Activated CD4-positive, alpha-beta T cell treated with anti-CD3 and anti-CD28 coated beads for 36 hours (primary cell): ENCODE results near the gene DEXI. TPM values are rescaled to one million over a fixed set of nuclear protein-coding genes. Genes with fewer than 3 reads are reported as not detected.
A peak's percentile ranks its signal among the peaks of the same experiment; 100 is the strongest.

Experiments
- ATAC-seq: fragments of 200-7000 bp; cut with Tn5 transposase; one replicate; pipeline ENCODE4 v1.10.0; 2021; ENCODE audit warnings: mild to moderate bottlenecking, moderate library complexity
- CTCF ChIA-PET: fragments of 350-600 bp; sonication (Branson Sonifier 250); formaldehyde crosslinking; loops from one replicate; lab custom pipeline; 2021; ENCODE audit warnings: antibody characterized with exemption; lab: Charles Lee
- POLR2A ChIA-PET: fragments of 350-600 bp; sonication (Branson Sonifier 250); formaldehyde crosslinking; loops from one replicate; lab custom pipeline; 2021; ENCODE audit warnings: antibody characterized with exemption, inconsistent platforms; lab: Charles Lee
- DNase-seq: peaks from one replicate; pipeline ENCODE4 v3.0.0-alpha.2; 2020
- H3K27ac Mint-ChIP-seq: one replicate; pipeline ENCODE4 v1.8.0; 2021; ENCODE audit warnings: mixed read lengths
- H3K27me3 Mint-ChIP-seq: one replicate; pipeline ENCODE4 v1.8.0; 2021; ENCODE audit warnings: mixed read lengths
- H3K36me3 Mint-ChIP-seq: one replicate; pipeline ENCODE4 v1.8.0; 2021; ENCODE audit warnings: low read depth, mixed read lengths
- H3K4me1 Mint-ChIP-seq: one replicate; pipeline ENCODE4 v1.8.0; 2021; ENCODE audit warnings: mixed read lengths
- H3K4me3 Mint-ChIP-seq: one replicate; pipeline ENCODE4 v1.8.0; 2021; ENCODE audit warnings: mild to moderate bottlenecking, moderate library complexity, mixed read lengths
- H3K9me3 Mint-ChIP-seq: one replicate; pipeline ENCODE4 v1.8.0; 2021; ENCODE audit warnings: low read depth, mixed read lengths
- intact Hi-C, 2 experiments: fragments of 100-400 bp; cut with DNase I in 1 of 2; cut with micrococcal nuclease in 1 of 2; formaldehyde crosslinking; loops; one replicate each; pipeline versions ENCODE4 v1.14.2 to v1.15.1; 2022 to 2024; cut with DNase I, micrococcal nuclease
- total RNA-seq, 2 experiments: library from RNA; stranded (reverse); gene quantifications; one replicate each; pipeline ENCODE4 v1.2.3, GENCODE V29; 2021

DEXI gene
- total RNA-seq, 2 experiments from 2014 or later = 33.8 to 34.9 TPM

DNA sequence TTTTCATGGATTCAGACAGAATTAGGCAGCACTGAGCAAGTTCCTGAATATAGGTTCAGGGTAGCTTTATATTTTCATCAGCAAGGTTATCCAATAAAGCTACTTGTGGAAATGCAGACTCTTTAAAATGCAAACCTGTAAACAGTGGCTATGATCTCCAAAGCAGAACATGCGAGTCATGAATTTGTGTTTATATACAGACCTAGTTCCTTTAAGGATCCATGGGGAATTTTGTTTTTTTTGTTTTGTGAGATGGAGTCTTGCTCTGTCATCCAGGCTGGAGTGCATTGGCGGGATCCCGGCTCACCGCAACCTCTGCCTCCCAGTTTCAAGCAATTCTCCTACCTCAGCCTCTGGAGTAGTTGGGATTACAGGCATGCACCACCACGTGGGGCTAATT lies 16.9 kb upstream of the DEXI start:
- Mint-ChIP-seq H3K27me3 (no peaks in the 10 kb centered on the region), H3K9me3 (no peaks in the 10 kb centered on the region), H3K27ac (no peak overlapping the region), H3K4me1 (peaks cover 76% of the 10 kb centered on the region), H3K36me3 (peaks cover 24% of the 10 kb centered on the region), H3K4me3 (no peak overlapping the region)
- intact Hi-C loops = loop anchor here (10.0 kb wide), 2 partner anchors 536 to 756 kb away; no protein-coding TSS in a partner anchor
- DNase-seq (no peak), ATAC-seq (no peak)
- CTCF ChIA-PET = interaction anchor here (0.7 to 11.6 kb wide), 6 partner anchors 8 to 734 kb away, joined by 3 to 121 read pairs (median 3); no protein-coding TSS in a partner anchor
- POLR2A ChIA-PET = interaction anchor here (0.6 kb wide), 1 partner anchor 128 kb away, joined by 3 read pairs; no protein-coding TSS in a partner anchor

DNA sequence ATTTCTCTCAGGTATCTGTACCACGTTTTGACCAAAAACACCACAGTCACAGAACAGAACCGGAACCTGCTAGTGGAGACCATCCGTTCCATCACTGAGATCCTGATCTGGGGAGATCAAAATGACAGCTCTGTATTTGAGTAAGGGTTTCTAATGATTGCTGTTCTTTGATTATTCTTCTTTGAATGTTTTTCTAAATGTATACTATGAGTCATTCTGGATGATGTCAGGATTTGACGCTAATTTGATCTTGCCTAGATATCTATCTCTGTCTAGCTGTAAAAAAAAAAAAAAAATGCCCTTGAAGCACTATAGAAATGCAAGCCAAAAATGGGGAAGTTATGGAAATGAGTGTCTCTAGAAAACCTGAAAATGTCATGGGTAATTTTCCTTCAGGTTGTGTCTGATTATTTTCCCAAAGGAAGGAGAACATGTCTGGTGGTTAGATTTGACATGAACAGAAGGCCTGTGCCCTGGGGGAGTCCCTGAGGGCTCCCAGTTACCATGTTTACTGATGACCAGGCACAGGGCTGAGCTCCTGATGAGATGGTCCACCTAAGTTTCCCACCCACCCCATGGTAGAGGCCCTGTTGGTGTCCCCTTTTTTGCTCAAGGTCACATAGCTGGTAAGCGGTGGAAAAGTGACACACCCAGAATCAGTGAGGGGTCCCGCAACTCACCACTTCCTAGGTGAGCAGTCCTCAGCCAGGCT lies 15.7 kb upstream of the DEXI start:
- no peaks in the 10 kb centered on the region for H3K9me3 Mint-ChIP-seq
- H3K4me3 Mint-ChIP-seq = no peak overlapping the region
- CTCF ChIA-PET = interaction anchor here (0.6 to 1.6 kb wide), 14 partner anchors 9 to 750 kb away, joined by 3 to 5 read pairs (median 3); partner anchors contain the start of gene SOCS1
- peak overlapping the region; percentile 88 for H3K27ac Mint-ChIP-seq
- intact Hi-C loops = loop anchor here (1.0 to 10.0 kb wide), 4 partner anchors 7 to 757 kb away; no protein-coding TSS in a partner anchor
- peak; percentile 51 for DNase-seq
- H3K4me1 Mint-ChIP-seq = peaks cover 68% of the 10 kb centered on the region
- ATAC-seq = peak; percentile 82
- POLR2A ChIA-PET = interaction anchor here (0.5 to 1.4 kb wide), 7 partner anchors 116 to 785 kb away, joined by 3 to 10 read pairs (median 4); partner anchors contain the start of genes SOCS1 and TXNDC11
- no peaks in the 10 kb centered on the region for H3K27me3 Mint-ChIP-seq
- peaks cover 15% of the 10 kb centered on the region for H3K36me3 Mint-ChIP-seq

DNA sequence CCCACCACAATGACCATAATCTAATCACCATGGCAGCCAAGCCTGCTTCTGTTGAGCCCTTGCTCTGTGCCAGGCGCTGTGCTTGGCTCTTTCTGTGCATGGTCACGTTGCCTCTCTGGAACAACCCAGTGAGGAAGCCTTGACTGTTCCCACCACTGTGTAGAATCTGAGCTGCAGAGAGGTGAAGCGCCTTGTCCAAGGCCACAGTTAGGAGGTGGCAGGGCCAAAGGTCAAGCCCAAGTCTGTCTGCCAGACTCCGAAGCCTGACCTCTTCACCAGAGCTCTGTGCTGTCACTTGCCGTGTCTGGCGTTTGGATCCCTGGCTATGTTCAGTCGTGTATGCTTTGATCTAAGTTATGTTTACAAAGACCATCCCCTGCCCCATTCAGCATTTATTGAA lies 12.6 kb upstream of the DEXI start:
- intact Hi-C loops = loop anchor here (2.0 to 10.0 kb wide), 4 partner anchors 452 to 760 kb away; no protein-coding TSS in a partner anchor
- Mint-ChIP-seq H3K4me1 (peaks cover 57% of the 10 kb centered on the region), H3K27me3 (no peaks in the 10 kb centered on the region), H3K36me3 (peaks cover 4% of the 10 kb centered on the region), H3K9me3 (no peaks in the 10 kb centered on the region), H3K4me3 (no peak overlapping the region), H3K27ac (peak overlapping the region; percentile 37)
- ATAC-seq (no peak), DNase-seq (no peak)
- ChIA-PET CTCF (interaction anchor here (0.6 to 9.4 kb wide), 20 partner anchors 9 to 736 kb away, joined by 3 to 121 read pairs (median 4); partner anchors contain the start of gene CLEC16A), POLR2A (no interaction called here)

DNA sequence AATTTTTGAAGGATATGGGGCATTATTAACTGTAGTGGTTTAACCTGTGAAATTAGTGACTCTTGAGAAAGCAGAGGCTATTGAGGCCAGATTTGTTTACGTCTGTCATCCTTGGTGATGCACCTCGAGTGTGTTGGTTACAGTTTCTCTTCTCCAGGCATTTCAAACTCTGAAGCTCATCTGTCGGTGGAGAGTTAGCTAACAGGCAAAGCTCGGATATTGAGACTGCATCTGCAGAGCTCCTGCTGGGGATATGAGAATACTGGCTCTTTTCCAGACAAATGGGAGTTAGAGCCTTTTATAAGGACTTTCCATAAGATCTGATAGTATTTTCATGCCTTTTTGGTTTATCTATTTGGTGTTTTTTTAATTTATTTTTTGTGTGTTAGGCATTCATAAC lies 8.8 kb upstream of the DEXI start:
- Mint-ChIP-seq H3K27me3 (no peaks in the 10 kb centered on the region), H3K4me1 (peaks cover 61% of the 10 kb centered on the region), H3K9me3 (no peaks in the 10 kb centered on the region), H3K27ac (no peak overlapping the region), H3K36me3 (peaks cover 4% of the 10 kb centered on the region), H3K4me3 (no peak overlapping the region)
- no peak for DNase-seq
- POLR2A ChIA-PET = interaction anchor here (0.6 to 1.5 kb wide), 3 partner anchors 224 to 301 kb away, joined by 3 to 4 read pairs (median 4); no protein-coding TSS in a partner anchor
- CTCF ChIA-PET = interaction anchor here (0.8 to 9.4 kb wide), 7 partner anchors 13 to 1140 kb away, joined by 3 to 121 read pairs (median 4); no protein-coding TSS in a partner anchor
- intact Hi-C loops = loop anchor here (5.0 to 10.0 kb wide), 3 partner anchors 544 to 764 kb away; no protein-coding TSS in a partner anchor
- ATAC-seq = no peak

DNA sequence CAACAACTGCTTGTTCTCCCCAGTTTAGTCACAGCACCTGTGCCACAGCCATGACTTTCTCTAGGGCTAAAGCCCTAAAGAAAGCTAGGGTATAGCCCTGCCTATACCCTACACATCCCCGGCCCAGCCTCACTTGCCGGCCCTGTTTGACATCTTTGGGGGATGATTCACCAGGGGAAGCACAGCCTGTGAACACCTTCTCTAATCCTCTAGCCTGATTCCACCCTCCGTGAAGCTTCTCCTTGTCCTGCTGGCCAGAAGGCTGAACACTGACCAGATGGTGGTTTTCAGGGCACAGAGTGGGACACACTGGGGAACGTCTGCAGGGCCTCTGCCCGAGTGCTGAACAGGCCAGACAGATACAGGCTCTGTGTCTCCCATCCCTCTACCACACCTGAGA lies 8.1 kb upstream of the DEXI start:
- H3K36me3 Mint-ChIP-seq = peaks cover 4% of the 10 kb centered on the region
- H3K4me1 Mint-ChIP-seq = peaks cover 67% of the 10 kb centered on the region
- DNase-seq (no peak), ATAC-seq (no peak)
- H3K27me3 Mint-ChIP-seq = no peaks in the 10 kb centered on the region
- no peak overlapping the region for H3K4me3 Mint-ChIP-seq
- intact Hi-C loops = loop anchor here (5.0 to 10.0 kb wide), 3 partner anchors 544 to 764 kb away; no protein-coding TSS in a partner anchor
- no peak overlapping the region for H3K27ac Mint-ChIP-seq
- CTCF ChIA-PET = interaction anchor here (0.7 to 9.4 kb wide), 9 partner anchors 10 to 791 kb away, joined by 3 to 121 read pairs (median 4); no protein-coding TSS in a partner anchor
- no peaks in the 10 kb centered on the region for H3K9me3 Mint-ChIP-seq
- POLR2A ChIA-PET = interaction anchor here (0.6 to 1.5 kb wide), 4 partner anchors 225 to 305 kb away, joined by 3 to 4 read pairs (median 4); partner anchors contain the start of gene SOCS1

DNA sequence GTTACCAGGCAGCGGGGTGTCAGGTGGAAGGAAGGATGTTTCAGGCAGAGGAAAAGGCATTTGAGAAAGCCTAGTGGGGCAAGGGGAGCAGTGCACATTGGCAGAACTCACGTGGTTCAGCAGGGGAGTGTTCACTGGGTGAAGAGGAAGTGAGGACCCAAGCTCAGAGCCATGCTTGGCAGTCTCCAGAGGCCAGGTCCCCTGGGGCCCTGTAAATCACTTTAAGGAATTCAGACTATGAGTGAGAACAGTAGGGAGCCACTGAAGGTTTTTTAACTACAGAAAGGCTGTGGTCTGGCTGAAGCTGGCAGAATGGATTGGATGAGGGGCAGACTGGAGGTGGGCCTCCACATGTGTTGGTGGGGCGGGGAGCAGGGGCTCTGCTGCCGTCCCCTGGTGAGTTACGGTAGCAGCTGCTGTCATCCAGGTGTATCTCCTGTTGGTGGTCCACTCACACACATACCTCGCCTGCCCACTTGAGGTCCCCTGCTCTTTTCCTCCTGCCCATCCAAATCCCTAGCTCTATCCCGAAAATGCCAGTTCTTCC lies 7.2 kb upstream of the DEXI start:
- Mint-ChIP-seq H3K4me1 (peaks cover 63% of the 10 kb centered on the region), H3K27ac (peak overlapping the region; percentile 70), H3K9me3 (no peaks in the 10 kb centered on the region), H3K36me3 (peaks cover 4% of the 10 kb centered on the region), H3K27me3 (no peaks in the 10 kb centered on the region), H3K4me3 (no peak overlapping the region)
- ATAC-seq = peak; percentile 81
- DNase-seq = peak; percentile 69
- ChIA-PET CTCF (interaction anchor here (1.1 to 9.4 kb wide), 5 partner anchors 8 to 456 kb away, joined by 3 to 121 read pairs (median 9); no protein-coding TSS in a partner anchor), POLR2A (interaction anchor here (0.9 kb wide), 1 partner anchor 306 kb away, joined by 3 read pairs; the partner anchor contains the start of gene SOCS1)
- intact Hi-C loops = loop anchor here in 1 of 2 experiments (10.0 kb wide), 1 partner anchor 1985 kb away; the partner anchor contains the start of gene USP7

DNA sequence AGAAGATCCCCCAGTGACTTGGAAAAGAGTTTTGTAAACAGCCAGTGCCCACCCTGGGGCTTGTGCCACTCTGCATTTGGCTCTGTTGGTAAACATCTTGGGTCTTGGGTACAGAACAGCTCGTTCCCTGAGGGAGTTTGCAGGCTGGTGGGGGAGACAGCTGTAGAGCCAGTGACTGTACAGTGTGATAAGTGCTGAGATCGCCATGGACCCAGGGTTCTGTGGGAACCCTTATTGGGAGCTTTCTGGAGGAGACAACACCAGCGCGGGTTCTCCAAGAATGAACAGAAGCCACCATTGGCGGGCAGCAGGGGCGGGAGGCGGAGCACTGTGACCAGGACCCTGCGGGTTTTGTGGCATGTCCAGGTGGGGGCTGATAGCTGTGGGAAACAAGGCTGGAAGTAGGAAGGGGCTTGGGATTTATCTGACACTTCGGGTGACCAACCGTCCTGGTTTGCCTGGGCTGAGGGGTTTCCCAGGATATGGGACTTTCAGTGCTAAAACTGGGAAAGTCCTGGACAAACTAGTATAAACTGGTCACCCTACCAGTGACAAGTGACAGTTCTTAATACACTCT lies 5.0 kb upstream of the DEXI start:
- Mint-ChIP-seq H3K27ac (no peak overlapping the region), H3K4me3 (no peak overlapping the region), H3K36me3 (peaks cover 4% of the 10 kb centered on the region), H3K4me1 (peaks cover 71% of the 10 kb centered on the region), H3K9me3 (no peaks in the 10 kb centered on the region), H3K27me3 (no peaks in the 10 kb centered on the region)
- DNase-seq (no peak), ATAC-seq (no peak)
- POLR2A ChIA-PET = no interaction called here
- intact Hi-C loops = loop anchor here in 1 of 2 experiments (10.0 kb wide), 1 partner anchor 1982 kb away; the partner anchor contains the start of gene USP7
- CTCF ChIA-PET = interaction anchor here (1.1 to 9.4 kb wide), 2 partner anchors 10 to 17 kb away, joined by 3 to 121 read pairs; no protein-coding TSS in a partner anchor

DNA sequence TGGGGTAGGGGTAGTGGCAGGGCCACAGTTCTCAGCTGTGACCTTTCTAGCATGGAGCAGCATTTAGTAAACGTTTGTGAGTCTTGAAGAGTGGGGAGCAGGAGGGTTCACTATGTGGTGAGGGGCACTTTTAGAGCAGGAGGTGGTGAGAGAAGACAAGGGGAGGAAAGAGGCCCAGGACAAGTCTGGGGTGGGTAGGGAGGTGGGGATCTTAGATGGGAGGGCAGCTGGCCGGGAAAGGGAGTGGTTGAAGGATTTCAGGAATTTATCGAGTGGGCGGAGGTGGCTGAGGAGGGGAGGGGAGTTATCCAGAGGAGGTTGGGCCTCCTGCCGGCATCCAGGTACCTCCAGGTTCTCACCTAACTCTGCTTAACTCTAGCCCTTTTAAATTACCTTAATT lies 4.0 kb upstream of the DEXI start:
- peaks cover 66% of the 10 kb centered on the region for H3K4me1 Mint-ChIP-seq
- ATAC-seq (no peak), DNase-seq (no peak)
- H3K27me3 Mint-ChIP-seq = no peaks in the 10 kb centered on the region
- peaks cover 4% of the 10 kb centered on the region for H3K36me3 Mint-ChIP-seq
- ChIA-PET CTCF (interaction anchor here (1.1 to 1.5 kb wide), 2 partner anchors 8 to 11 kb away, joined by 3 to 13 read pairs; no protein-coding TSS in a partner anchor), POLR2A (no interaction called here)
- intact Hi-C loops = loop anchor here in 1 of 2 experiments (10.0 kb wide), 1 partner anchor 1982 kb away; the partner anchor contains the start of gene USP7
- H3K27ac Mint-ChIP-seq = no peak overlapping the region
- peak overlapping the region; percentile 89 for H3K4me3 Mint-ChIP-seq
- no peaks in the 10 kb centered on the region for H3K9me3 Mint-ChIP-seq

DNA sequence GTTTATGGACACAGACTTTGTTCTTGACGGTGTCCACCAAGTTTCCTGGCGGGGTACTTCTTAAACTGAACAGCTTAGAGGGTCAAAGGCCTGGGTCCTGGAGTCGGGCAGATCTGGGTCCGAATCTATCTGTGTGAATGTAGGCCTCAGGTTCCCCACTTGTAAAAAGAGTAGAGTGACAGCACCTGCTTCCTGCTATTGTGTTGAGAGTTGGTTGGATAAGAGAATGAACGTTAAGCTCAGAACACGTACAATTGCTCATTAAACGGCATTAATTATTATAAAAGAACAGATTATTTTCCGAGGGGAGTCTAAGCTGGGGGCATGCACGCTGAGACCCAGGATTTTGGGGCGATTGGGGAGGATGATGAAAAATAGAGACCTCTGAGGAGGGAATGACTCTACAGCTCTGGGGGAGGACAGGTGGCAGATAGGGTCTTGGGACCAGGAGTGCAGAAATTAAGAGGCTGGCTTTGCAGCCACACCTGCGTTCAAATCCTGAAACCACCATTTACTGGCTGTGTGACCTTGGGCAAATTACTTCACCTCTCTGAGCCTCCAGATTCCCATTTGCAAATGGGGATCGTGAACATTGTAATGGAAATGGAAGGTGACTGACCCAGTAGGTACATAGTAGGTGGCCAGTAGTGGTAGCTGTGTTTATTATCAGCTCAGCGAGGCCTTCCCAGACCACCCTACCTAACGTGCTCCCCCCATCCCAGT lies 3.0 kb upstream of the DEXI start:
- ChIA-PET POLR2A (interaction anchor here (0.5 kb wide), 1 partner anchor 311 kb away, joined by 3 read pairs; the partner anchor contains the start of gene SOCS1), CTCF (interaction anchor here (0.8 to 2.4 kb wide), 4 partner anchors 9 to 19 kb away, joined by 3 to 13 read pairs (median 7); no protein-coding TSS in a partner anchor)
- no peaks in the 10 kb centered on the region for H3K27me3 Mint-ChIP-seq
- H3K9me3 Mint-ChIP-seq = no peaks in the 10 kb centered on the region
- H3K4me3 Mint-ChIP-seq = peak overlapping the region; percentile 89
- ATAC-seq = no peak
- DNase-seq = no peak
- H3K4me1 Mint-ChIP-seq = peaks cover 70% of the 10 kb centered on the region
- peak overlapping the region; percentile 80 for H3K27ac Mint-ChIP-seq
- intact Hi-C loops = loop anchor here in 1 of 2 experiments (2.0 to 10.0 kb wide), 4 partner anchors 642 to 1980 kb away; partner anchors contain the start of genes LITAF, RSL1D1, TXNDC11 and USP7
- H3K36me3 Mint-ChIP-seq = peaks cover 11% of the 10 kb centered on the region
